Stimulated activated CD8-positive, alpha-beta memory T cell treated with anti-CD3 and anti-CD28 coated beads, Interleukin-4, amount 100 ng/mL, for 4 hours (primary cell): Measurements from ENCODE around the gene LY6G5C.

Source experiments
- DNase-seq, 2 donors: peaks; one replicate each; pipeline ENCODE4 v3.0.0-alpha.2; 2020; ENCODE audit warnings: low read depth in 2 of 2, low spot score in 1 of 2

LY6G5C gene

DNA sequence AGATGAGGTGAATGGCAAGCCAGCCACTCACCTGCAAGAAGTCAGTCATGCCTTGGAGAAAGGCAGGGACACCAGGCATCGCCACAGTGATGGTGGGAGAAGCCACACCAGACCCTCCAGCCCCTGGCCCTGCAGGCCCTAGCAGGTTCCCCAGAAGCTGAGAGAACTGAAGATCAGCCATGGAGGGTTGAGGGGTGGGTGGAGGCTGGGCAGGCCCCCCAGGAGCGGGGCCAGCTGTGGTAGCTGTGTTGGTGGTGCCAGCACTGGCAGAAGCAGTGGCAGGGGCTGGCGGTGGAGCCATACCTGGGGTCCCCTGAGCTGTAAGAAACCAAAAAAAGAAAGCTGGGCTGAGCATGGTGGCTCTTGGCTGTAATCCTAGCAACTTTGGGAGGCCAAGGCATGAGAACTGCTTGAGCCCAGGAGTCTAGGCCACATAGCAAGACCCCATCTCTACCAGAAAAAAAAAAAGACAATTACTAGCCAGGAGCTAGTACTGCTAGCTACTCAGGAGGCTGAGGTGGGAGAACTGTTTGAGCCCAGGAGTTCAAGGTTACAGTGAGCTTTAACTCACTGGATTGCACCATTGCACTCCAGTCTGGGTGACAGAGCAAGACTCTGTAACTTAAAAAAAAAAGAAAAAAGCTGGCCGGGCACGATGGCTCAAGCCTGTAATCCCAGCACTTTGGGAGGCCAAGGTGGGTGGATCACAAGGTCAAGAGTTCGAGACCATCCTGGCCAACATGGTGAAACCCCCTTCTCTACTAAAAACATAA is 37.9 kb downstream of the LY6G5C start:
- no peak for DNase-seq

DNA sequence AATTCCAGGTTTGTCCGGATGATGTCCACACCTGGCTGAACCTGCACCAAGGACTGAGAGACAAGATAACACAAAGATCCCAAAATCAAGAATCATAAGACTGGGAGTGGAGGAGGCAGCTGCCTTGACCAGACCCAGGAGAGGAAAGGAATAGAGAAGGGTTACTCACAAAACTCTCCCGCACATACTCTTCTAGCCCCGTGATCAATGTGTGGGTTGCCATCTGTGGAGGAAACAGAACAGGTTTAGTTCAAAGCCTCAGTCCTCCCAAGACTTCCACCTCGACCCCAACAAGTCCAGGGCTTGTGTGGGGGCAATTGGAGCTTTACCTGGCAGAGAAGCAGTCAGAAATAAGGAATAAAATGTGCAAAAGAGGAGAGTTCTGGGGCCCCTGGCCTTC is 39.5 kb downstream of the LY6G5C start:
- no peak for DNase-seq

DNA sequence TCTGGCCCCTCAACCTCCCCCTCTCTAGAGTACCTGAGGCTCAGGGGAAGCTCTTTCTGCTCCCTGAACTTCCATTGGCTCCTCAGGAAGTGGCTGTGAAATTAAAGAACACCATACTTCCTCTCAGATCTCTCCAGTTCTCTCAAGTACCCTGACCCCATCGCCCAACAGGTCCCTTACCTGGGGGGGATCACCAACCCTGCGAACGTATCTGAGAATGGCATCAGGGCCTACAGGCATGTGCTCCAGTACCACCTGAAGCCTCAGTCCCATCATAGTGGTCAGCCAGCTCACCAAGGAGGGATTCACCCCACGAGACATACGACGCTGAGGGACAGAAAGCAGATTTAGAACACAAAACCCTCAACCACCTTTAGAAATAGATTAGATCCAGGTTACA is 40.3 kb downstream of the LY6G5C start:
- DNase-seq = no peak

DNA sequence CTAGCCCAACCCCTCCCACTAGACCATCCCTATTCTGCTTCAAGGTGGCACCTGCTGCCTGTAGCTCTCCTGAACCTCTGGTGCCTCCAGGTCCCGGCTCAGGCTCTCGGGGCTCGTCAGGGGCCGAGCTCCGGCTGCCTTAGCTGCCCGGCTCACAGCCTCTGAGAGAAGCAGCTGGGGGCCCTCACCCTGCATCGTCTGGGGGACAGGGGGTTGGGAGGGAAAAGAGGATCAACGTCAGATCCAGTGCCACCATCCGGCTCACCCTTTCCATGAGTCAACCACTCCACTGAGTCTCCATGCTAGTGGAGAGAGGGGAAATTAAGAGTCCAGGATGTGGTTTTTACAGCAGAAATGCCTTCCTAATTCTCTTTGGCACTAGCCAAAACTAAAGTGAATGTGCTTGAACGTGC is 41.4 kb downstream of the LY6G5C start:
- DNase-seq = no peak

DNA sequence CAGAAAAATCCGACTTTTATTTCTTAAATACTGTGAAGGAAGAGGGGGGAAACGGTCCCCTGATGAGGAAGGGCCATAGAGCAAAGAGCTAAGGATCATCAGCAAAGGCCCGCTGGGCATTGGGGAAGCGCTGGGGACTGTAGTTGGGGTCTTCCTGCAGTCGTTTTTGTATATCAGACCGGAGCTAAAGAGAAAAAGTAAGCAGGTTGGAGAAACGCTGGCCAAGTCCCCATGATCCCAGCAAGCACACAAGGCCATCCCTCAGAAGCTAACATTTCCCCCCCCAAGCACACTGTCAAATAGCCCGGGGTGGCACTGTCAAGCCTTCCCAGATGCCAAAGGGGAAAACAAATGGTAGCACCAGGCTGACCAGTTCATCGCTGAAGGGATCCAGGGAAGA is 41.8 kb downstream of the LY6G5C start:
- no peak for DNase-seq

DNA sequence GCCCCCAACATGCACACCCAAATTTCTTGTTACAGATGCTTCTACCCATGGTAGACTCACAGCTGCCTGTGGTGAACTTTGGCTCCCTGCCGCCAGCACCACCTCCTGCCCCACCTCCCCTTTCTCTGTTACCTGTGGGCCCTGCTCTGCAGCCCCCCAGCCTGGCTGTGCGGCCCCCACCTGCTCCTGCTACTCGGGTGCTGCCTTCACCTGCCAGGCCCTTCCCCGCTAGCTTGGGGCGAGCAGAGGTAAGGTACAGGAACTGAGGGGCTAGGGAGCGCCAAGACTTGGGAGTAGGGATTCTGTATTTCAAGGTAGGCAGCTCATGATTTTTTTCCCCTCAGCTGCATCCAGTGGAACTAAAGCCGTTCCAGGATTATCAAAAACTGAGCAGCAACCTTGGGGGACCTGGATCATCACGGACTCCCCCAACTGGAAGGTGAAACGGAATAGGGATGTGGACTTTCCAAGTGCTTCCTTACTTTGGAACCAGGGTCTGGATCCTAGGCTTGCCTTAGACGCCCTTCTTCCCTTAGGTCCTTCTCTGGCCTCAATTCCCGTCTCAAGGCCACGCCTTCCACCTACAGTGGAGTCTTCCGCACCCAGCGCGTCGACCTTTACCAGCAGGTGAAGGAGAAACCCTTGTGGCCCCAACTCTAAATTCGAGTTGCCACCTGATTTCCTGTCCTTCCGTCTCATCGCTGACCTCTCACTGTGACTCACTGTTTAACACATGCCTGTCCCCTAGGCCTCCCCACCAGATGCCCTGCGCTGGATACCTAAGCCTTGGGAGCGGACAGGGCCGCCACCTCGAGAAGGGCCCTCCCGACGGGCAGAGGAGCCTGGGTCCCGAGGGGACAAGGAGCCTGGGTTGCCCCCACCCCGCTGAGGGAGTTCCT is 43.9 kb downstream of the LY6G5C start:
- no peak for DNase-seq

DNA sequence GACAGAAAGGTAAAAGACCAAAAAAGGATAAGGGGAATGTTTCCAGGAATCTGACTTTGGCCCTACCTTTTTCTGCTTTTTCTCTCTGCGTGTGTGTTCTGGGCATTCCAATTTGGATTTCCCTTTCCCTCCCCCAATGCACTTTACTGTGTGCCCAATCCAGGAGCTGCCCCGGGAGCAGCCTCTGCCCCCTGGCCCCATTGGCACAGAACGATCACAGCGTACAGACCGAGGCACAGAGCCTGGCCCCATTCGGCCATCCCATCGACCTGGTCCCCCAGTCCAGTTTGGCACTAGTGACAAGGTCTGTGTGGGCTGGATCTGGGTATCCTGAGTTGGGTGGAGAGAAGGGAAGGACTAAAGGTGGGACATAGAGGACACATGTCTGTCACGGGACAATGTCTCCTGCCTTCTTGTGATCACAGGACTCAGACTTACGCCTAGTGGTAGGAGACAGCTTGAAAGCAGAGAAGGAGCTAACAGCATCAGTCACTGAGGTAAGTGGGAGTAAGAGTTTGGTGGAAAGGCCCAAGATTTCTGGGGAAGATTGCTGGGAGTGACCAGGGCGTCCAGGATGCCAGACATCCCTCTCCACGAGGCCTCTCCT is 45.8 kb downstream of the LY6G5C start:
- DNase-seq = no peak

DNA sequence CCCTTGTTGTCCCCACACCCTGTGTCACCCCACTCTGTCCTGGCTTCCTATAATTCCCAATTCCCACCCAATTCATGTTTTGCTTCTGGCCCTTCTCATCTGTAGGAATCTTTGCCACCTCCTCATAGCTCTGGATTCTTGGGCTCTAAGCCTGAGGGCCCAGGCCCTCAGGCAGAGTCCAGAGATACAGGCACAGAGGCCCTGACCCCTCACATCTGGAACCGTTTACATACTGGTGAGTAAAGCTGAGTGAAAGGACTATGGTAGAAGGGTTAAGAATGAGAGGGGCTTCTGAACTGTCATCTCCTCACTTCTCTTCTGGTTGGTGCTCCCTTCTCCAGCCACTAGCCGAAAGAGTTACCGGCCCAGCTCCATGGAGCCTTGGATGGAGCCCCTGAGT is 46.7 kb downstream of the LY6G5C start:
- no peak for DNase-seq

DNA sequence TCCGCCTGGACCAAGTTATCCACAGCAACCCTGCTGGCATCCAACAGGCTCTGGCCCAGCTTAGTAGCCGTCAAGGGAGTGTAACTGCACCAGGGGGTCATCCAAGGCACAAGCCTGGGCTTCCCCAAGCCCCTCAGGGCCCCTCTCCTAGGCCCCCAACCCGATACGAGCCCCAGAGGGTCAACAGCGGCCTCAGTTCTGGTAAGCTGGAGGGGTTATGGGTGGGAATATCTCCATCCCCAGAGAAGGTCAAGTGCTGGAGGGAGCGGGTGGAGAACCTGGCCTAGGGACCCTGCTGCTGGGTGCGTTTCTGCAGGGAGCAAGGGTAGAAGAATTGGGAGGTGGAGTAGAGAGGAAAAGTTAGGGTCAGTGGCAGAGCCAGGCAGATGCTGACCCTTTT is 47.4 kb downstream of the LY6G5C start:
- DNase-seq = no peak

DNA sequence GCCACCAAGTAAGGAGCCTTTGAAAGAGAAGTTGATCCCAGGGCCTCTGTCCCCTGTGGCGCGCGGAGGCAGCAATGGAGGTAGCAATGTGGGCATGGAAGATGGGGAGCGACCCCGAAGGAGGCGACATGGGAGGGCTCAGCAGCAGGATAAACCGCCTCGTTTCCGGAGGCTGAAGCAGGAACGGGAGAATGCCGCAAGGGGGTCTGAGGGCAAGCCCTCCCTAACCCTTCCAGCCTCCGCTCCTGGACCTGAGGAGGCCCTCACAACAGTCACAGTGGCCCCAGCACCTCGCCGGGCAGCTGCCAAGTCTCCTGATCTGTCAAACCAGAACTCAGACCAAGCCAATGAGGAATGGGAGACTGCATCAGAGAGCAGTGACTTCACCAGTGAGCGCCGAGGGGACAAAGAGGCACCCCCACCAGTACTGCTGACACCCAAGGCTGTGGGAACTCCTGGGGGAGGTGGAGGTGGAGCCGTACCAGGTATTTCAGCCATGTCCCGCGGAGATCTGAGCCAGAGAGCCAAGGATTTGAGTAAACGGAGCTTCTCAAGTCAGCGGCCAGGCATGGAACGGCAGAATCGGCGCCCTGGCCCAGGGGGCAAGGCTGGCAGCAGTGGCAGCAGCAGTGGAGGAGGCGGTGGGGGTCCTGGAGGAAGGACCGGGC is 48.5 kb downstream of the LY6G5C start:
- DNase-seq = no peak

DNA sequence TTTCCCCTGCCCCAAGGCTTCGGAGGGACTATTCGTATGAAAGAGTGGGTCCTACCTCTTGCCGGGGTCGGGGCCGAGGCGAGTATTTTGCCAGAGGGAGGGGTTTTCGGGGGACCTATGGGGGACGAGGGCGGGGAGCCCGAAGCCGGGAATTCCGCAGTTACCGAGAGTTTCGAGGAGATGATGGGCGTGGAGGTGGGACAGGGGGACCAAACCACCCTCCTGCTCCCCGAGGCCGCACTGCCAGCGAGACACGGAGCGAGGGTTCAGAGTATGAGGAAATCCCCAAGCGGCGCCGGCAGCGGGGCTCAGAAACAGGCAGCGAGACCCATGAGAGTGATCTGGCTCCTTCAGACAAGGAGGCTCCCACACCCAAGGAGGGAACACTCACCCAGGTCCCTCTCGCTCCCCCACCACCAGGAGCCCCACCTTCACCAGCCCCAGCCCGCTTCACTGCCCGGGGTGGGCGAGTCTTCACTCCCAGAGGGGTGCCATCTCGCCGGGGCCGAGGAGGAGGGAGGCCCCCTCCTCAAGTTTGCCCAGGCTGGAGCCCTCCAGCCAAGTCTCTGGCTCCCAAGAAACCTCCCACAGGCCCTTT is 49.1 kb downstream of the LY6G5C start:
- DNase-seq = no peak

DNA sequence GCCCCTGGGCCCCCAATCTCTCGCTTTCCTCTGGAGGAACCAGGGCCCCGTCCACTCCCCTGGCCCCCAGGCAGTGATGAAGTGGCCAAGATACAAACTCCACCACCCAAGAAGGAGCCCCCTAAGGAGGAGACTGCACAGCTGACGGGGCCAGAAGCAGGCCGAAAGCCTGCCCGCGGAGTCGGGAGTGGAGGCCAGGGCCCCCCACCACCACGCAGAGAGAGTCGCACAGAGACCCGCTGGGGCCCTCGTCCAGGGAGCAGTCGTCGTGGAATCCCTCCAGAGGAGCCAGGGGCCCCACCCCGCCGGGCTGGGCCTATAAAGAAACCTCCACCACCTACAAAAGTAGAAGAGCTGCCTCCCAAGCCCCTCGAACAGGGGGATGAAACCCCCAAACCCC is 49.7 kb downstream of the LY6G5C start:
- no peak for DNase-seq

DNA sequence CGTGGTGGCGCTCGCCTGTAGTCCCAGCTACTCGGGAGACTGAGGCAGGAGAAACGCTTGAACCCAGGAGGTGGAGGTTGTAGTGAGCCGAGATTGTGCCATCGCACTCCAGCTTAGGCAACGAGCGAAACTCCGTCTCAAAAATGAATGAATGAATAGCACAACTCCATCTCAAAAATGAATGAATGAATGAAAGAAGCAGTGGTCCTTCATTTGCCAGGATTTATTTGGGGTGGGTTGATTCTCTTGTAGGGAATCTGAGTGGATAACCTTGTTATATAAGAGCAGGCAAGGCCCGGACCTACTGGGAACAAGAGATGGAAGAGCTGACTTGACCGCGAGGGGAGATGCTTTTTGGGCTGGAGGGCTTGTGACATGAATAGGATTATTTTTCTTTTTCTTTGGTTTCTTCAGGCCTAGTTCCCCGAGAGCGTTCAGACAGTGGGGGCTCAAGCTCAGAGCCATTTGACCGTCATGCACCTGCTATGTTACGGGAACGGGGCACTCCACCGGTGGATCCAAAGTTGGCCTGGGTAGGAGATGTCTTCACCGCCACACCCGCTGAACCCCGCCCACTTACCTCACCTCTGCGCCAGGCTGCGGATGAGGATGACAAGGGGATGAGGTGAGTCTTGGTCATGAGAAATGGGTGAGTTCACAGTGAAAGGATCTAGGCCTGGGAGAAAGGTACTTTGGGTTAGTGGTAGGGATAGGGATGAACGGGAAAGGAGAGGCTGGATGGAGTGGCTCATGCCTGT is 50.5 kb downstream of the LY6G5C start:
- no peak for DNase-seq

DNA sequence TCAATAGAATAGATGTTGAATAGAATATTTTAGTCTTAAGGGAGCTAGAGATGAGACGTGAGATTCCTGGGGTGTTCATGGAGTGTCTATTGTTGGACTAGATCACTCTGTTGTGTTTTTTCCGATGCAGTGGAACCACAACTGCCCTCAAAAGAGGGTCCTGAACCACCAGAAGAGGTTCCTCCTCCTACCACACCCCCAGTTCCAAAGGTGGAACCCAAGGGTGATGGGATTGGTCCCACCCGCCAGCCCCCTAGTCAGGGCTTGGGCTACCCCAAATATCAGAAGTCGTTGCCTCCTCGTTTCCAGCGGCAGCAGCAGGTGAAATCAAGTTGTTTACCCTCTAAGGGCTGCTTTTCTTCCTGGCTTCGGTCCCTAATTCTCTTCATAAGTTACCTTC is 51.9 kb downstream of the LY6G5C start:
- DNase-seq = no peak

DNA sequence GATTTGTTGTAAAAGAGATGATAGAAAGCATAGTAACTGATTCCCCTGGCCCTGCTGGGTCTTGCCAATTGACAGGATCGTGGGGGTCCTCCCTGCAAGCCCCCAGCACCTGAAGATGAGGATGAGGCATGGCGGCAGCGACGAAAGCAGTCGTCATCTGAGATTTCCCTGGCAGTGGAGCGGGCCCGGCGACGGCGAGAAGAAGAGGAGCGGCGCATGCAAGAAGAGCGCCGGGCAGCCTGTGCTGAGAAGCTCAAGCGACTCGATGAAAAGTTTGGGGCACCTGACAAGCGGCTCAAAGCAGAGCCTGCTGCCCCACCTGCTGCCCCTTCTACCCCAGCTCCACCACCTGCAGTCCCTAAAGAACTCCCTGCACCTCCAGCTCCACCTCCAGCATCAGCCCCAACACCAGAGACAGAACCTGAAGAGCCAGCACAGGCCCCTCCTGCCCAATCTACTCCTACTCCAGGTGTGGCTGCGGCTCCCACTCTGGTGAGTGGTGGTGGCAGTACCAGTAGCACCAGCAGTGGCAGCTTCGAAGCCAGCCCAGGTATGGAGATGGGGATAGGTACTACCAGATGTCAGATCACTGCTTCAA is 53.1 kb downstream of the LY6G5C start:
- no peak for DNase-seq

DNA sequence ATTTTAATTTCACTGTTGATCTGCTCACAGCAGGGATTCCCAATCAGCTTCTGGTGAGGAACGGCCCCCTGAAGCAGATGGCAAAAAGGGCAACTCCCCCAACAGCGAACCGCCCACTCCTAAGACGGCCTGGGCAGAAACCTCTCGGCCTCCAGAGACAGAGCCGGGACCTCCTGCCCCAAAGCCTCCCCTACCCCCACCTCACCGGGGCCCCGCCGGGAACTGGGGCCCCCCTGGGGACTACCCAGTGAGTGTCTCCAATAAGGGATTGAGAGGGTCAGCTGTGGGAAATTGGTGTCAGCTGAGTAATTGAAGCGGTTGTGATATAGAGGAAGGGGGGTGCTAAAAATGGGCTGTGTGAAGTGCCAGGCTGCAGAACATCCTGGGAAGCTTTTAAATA is 53.9 kb downstream of the LY6G5C start:
- DNase-seq = no peak
